AG04449 (cell line): ENCODE measurements around the gene SAYSD1.

Experiments used
- CTCF ChIA-PET: fragments of 350-600 bp; formaldehyde crosslinking; extraction: SDS; loops from one replicate; lab custom pipeline; 2021; ENCODE audit warnings: antibody characterized with exemption; lab: Yijun Ruan, JAX
- POLR2A ChIA-PET: fragments of 400-600, 350-600 bp; formaldehyde crosslinking; extraction: SDS; loops from one replicate; lab custom pipeline; 2020; ENCODE audit warnings: antibody characterized with exemption, inconsistent platforms; lab: Yijun Ruan, JAX
- DNase-seq: peaks from one replicate; pipeline ENCODE4 v3.0.0-alpha.2; 2010; ENCODE audit warnings: low read depth, low spot score
- H3K4me3 ChIP-seq: 2 replicates; pipeline ENCODE4 v1.5.1; 2011; ENCODE audit warnings: low read depth, mild to moderate bottlenecking, control low read depth, low read length
- TF ChIP-seq, protein P1 (sequence below): IDR thresholded peaks from one replicate; pipeline ENCODE4 v1.5.1; 2011; ENCODE audit warnings: mild to moderate bottlenecking, moderate library complexity, low read length, control low read depth, inconsistent platforms; ENCODE audit not compliant: insufficient read depth; ENCODE audit errors: missing control alignments

Gene SAYSD1, protein sequence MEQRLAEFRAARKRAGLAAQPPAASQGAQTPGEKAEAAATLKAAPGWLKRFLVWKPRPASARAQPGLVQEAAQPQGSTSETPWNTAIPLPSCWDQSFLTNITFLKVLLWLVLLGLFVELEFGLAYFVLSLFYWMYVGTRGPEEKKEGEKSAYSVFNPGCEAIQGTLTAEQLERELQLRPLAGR

DNA sequence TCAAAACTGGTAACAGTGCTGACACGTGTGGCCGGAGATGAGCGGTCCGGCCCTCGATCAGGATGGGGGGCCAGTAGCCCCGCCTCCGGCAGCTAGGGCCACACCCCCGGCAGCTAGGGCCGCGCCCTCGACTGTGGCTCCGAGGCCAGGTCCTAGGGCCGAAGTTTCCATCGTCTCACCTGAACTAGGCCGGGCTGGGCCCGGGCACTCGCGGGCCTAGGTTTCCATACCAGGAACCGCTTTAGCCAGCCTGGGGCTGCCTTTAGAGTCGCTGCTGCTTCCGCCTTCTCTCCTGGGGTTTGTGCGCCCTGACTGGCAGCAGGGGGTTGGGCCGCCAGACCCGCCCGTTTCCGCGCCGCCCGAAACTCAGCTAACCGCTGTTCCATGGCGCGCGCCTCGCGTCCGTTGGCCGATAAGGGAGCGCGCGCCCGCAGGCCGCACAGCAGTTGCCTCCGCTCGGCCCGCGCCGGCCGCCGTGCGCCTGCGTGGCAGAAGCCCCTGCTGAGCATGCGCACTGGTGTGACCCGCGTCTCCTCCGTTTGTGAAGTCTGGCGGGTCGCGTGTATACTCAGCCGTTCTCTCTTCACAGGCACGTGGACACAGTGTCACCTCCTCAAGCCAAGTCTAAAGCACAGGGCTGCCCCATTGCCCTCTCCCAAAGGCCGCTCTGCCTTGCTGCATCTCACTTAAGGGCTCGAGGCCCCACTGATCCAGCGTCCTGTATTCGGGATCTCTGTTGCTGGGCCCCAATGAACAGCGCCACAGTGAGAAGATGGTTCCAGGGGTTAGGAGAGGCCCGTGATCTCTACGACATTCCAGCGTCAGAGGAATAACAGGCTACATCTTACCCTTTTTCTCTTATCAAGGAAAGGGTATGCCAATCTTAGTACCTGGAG, at the start of gene SAYSD1:
TSS of gene SAYSD1 (minus strand) at position 483 of the 896 bp plus-strand sequence. CDS start at position 386, 97 bp downstream.
- ChIA-PET POLR2A (interaction anchor here (1.0 kb wide), 1 partner anchor 84 kb away, joined by 3 read pairs; no protein-coding TSS in a partner anchor), CTCF (interaction anchor here (0.6 kb wide), 1 partner anchor 176 kb away, joined by 3 read pairs; no protein-coding TSS in a partner anchor)
- H3K4me3 ChIP-seq = peak within 1 kb of the TSS; percentile 84
- DNase-seq = peak; percentile 31
- TF ChIP-seq, protein P1, sequence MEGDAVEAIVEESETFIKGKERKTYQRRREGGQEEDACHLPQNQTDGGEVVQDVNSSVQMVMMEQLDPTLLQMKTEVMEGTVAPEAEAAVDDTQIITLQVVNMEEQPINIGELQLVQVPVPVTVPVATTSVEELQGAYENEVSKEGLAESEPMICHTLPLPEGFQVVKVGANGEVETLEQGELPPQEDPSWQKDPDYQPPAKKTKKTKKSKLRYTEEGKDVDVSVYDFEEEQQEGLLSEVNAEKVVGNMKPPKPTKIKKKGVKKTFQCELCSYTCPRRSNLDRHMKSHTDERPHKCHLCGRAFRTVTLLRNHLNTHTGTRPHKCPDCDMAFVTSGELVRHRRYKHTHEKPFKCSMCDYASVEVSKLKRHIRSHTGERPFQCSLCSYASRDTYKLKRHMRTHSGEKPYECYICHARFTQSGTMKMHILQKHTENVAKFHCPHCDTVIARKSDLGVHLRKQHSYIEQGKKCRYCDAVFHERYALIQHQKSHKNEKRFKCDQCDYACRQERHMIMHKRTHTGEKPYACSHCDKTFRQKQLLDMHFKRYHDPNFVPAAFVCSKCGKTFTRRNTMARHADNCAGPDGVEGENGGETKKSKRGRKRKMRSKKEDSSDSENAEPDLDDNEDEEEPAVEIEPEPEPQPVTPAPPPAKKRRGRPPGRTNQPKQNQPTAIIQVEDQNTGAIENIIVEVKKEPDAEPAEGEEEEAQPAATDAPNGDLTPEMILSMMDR = no peak

DNA sequence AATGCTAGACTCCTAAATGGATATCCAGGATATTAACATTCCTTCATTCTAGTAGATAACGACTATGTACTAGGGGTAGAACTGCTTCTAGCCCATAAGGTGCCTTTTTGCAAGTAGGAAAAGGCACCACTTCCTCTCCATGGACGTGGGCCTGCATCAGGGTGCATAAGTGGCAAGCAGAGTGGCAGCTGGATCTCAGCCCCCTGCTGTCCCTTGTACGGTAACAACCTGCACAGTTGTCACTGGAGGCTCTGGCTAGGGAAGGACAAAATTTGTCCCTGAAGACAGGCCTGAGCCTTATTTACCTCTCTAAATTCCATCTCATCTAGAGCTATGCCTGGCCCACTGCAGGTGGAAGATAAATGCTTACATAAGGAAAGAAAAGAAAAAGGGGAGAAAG, 42.5 kb upstream of the SAYSD1 start:
- no peak overlapping the region for H3K4me3 ChIP-seq
- ChIA-PET POLR2A (no interaction called here), CTCF (interaction anchor here (1.6 kb wide), 1 partner anchor 153 kb away, joined by 4 read pairs; no protein-coding TSS in a partner anchor)
- no peak for DNase-seq
- TF ChIP-seq, protein P1 = no peak

DNA sequence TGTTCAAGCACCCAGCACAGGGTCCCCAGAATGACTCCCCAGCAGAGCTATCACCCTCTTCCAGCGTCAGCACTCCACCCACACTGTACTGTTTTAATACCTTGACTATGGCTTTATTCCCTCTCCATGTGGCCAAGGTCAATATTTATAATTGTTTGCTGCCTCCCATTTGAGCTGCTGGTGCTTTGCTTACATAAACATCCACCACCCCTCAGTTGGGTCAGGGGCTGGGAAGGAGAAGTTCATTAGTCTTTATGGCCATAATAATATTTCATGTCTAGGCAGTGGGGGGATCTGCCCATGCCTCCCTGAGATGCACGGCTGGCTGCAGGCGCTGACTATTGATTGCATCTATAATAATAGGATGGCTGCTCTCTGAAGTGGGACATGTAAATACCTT, 41.8 kb upstream of the SAYSD1 start:
- ChIA-PET CTCF (interaction anchor here (1.6 kb wide), 1 partner anchor 154 kb away, joined by 4 read pairs; no protein-coding TSS in a partner anchor), POLR2A (no interaction called here)
- H3K4me3 ChIP-seq = no peak overlapping the region
- no peak for DNase-seq
- TF ChIP-seq, protein P1 = no peak

DNA sequence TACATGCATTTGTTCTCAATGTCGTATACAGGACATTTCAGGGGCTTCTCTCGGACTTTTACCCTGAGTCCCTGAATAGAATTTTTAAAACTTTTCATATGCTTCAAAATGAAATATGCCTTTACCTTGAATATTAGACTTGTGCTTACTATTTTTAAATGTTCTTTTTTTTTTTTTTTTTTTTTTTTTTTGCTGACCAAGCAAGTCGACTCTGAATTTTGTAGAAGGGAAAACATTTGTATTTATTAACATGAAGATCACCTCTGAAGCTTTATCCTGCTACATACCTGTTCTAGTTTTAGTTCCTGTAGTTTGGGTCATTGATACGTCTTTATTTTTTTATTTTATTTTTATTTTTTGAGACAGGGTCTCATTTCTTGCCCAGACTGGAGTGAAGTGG, 39.7 kb upstream of the SAYSD1 start:
- POLR2A ChIA-PET = no interaction called here
- H3K4me3 ChIP-seq = no peak overlapping the region
- CTCF ChIA-PET = no interaction called here
- TF ChIP-seq, protein P1 = no peak
- no peak for DNase-seq

DNA sequence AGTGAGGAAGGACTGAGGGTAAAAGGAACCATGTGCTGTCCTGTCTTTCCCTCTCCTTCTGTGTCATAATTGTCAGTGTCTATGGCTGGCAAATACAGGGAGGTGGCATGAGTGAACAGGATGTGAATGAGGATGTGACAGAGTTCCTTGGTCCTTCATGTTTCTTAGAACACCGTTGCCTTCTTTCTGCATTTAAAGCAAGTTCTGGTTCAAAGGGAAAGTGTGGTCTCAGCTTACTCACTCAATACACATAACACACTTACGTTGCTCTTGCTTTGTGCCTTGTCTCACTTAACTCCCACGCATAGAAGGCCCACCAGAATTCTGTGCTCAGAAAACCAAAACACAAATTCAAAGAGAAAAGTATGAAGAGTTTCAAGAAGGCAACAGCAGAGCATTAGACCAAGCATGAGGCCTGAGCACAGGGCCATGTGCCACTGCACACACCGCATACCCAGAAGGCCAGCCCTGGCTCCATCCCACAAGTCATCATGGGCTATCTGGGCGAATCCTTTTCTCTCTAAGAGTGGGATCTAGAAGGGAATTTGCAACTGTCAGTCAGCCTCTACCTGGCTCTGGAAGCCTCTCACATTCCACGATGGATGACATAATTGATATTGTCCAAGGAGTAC, 38.9 kb upstream of the SAYSD1 start:
- POLR2A ChIA-PET = no interaction called here
- TF ChIP-seq, protein P1 = no peak
- H3K4me3 ChIP-seq = no peak overlapping the region
- no peak for DNase-seq
- CTCF ChIA-PET = interaction anchor here (1.0 kb wide), 1 partner anchor 12 kb away, joined by 3 read pairs; no protein-coding TSS in a partner anchor

DNA sequence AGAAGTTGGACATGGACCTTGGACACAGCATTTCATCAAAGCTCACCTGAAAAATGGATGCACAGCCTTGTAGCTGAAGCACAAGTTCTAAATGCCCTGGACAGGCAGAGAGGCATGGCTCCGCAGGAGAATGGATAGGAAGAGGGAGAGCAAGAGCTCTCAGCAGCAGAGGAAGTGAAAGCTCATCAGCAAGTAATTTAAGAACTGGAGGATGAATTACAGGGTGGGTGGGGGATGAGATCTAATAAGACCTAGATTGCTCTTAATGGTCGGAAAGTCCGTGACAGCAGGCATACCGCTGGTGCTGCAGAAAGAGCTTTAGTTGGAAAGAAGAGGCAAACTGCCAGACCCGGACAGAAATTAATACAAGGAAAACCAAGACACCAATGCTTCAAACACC, 37.3 kb upstream of the SAYSD1 start:
- CTCF ChIA-PET = no interaction called here
- no peak for DNase-seq
- POLR2A ChIA-PET = no interaction called here
- no peak overlapping the region for H3K4me3 ChIP-seq
- TF ChIP-seq, protein P1 = no peak
